Skeletal muscle cell (primary cell): ENCODE measurements around the gene UBE2O.
A peak's percentile ranks its signal among the peaks of the same experiment; 100 is the strongest.
"Not testable (repeated sequence)": the region's sequence is repeated elsewhere in the genome, so short reads cannot be mapped to it uniquely, and the experiment has no call there.

Experiments
- DNase-seq: peaks from one replicate; pipeline ENCODE4 v3.0.0-alpha.2; 2010; ENCODE audit warnings: low read depth
- H3K4me3 ChIP-seq: 2 replicates; pipeline ENCODE4 v1.5.1; 2011; ENCODE audit warnings: low read depth, mild to moderate bottlenecking, control low read depth, low read length, moderate library complexity

The UBE2O gene

DNA sequence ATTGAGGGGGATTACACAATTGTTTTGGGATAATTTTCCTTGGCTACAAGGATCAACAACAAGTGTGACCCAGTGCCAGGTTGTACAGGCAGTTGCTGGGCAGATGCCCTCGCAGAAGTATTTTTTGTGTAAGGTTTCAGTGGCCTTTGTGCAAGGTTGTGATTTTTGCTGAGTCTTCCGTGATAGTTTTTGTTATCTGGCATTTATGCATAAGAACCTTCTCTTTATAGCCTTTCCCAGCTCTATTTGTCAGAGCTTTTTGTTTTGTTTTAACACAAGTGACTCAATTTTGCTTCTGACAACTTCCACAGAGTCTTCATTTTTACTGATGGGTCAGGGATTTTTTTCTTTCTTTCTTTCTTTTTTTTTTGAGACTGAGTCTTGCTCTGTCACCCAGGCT lies 92.5 kb downstream of the UBE2O start:
- no peak for DNase-seq
- no peak overlapping the region for H3K4me3 ChIP-seq

DNA sequence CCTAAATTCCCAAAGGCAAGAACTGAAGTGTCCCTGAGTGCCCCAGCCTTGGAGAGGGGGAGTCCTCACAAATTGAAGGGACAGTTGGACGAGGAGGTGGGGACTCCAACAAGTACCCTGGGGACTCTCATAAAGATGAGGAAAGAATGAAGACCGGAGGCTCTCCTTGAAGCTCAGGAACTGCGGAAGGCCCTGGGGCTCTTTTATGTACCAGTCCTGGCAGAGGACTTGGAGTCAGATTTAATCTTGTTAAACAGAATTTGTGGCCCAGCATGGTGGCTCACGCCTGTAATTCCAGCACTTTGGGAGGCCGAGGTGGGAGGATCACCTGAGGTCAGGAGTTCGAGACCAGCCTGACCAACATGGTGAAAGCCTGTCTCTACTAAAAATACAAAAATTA lies 93.2 kb downstream of the UBE2O start:
- not testable (repeated sequence) for H3K4me3 ChIP-seq, DNase-seq

- no peak for DNase-seq
- H3K4me3 ChIP-seq, result no peak overlapping the region
Observed at GRCh38 chr17:76359375-76359774, 93.6 kb downstream of the UBE2O start.

GRCh38 chr17:76357597-76358158 lies 95.3 kb downstream of the UBE2O start:
- no peak for DNase-seq
- H3K4me3 ChIP-seq, result no peak overlapping the region

GRCh38 chr17:76356803-76357456 lies 96.0 kb downstream of the UBE2O start:
- H3K4me3 ChIP-seq, result no peak overlapping the region
- no peak for DNase-seq

- H3K4me3 ChIP-seq, result no peak overlapping the region
- DNase-seq, result no peak
Observed at GRCh38 chr17:76354747-76355310, 98.1 kb downstream of the UBE2O start.

DNA sequence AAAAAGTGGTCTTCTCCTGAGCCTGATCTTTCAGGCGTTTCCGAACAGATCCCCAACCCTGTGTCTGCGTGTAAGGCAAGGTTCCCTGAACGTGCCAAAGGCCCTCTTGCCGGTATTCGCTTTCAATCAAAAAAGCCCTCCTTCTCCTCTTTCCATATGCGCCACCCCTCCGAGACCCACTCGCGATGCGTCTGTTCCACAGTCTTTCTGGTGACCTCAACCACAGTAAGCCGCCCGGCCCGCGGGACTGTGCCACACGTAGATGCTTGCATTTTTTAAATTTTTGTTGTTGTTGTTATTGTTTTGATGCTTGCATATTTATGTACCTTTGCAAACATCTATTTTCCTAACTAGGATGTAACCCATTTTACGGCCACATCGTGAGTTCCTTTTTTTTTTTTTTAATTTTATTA lies 98.6 kb downstream of the UBE2O start:
- DNase-seq, result no peak
- H3K4me3 ChIP-seq, result peak overlapping the region; percentile 83

GRCh38 chr17:76353599-76354316 lies 99.2 kb downstream of the UBE2O start, which contains the start of gene PRPSAP1:
Gene PRPSAP1, minus strand, starts transcription at chr17:76353916. Its CDS starts 213 bp downstream, at chr17:76353703.
- H3K4me3 ChIP-seq, result peak within 1 kb of the TSS; percentile 83
- peak; percentile 70 for DNase-seq

DNA sequence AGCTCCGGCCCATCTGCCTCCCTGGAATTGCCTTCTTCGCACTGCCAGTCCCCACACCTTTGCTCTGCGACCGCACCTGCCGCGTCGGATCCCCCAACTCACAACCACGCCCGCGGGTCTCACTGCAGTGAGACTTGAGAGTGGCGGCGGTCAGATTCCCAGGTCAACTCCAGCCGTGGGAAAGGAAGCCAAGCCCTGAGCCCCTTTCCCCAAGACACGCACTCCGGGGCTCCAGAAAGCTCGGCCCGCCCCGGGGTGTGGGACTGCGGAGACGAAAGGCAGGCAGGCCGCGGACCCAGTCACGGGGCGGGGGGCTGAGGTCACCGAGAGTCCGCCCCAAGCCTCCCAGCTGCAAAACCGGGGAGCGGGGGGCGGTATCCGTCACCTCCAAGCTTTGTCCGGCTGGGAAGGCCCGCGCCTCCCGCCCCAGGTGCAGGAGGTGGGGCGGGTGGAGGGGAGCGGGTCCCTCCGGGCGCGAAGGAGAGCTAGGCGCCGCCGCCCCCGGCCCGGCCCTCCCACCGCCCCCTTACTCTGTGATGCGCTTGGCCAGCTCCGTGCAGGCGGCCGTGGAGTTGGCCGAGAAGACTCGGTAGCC lies 99.9 kb downstream of the UBE2O start:
- DNase-seq, result no peak
- peak overlapping the region; percentile 83 for H3K4me3 ChIP-seq

DNA sequence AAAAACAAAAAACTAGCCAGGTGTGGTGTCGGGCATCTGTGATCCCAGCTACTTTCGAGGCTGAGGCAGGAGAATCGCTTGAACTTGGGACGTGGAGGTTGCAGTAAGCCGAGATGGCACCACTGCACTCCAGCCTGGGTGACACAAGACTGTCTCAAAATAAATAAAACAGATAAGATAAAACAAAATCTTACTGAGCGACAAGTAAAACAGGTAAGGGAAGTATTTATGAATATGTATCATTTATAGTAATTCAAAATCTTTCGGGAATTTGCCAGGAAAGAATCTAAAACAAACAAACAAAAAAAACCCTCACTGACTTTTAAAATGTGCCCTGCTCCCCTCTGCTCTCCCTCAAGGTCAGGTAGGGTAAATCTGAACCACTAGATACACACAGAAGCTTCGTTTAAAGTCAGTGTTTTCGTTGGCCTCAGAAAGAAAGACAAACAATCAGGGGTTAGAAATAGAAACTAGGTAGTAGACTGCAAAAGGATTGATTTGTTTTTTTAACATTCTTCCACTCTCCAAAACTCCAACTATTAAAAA lies 101.4 kb downstream of the UBE2O start:
- no peak overlapping the region for H3K4me3 ChIP-seq
- no peak for DNase-seq

- DNase-seq, result no peak
- no peak overlapping the region for H3K4me3 ChIP-seq
Observed at GRCh38 chr17:76350463-76350862, 102.5 kb downstream of the UBE2O start.

- not testable (repeated sequence) for DNase-seq, H3K4me3 ChIP-seq
Observed at GRCh38 chr17:76346936-76347335, 106.0 kb downstream of the UBE2O start.

GRCh38 chr17:76345377-76345974 lies 107.5 kb downstream of the UBE2O start:
- DNase-seq, result peak; percentile 4
- no peak overlapping the region for H3K4me3 ChIP-seq

- no peak for DNase-seq
- H3K4me3 ChIP-seq, result no peak overlapping the region
Observed at GRCh38 chr17:76343106-76343505, 109.8 kb downstream of the UBE2O start.

DNA sequence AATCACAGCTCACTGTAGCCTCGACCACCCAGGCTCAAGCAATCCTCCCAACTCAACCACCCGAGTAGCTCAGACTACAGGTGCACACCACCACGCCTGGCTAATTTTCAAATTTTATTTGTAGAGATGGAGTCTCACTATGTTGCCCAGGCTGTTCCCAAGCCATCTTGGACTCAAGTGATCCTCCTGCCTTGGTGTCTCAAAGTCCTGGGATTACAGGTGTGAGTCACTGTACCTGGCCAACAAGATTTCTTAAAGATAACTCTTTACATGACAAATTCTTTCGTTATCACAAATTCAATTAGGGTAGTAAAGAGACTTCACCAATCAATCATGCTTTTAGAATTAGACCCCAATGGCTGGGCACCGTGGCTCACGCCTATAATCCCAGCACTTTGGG lies 111.7 kb downstream of the UBE2O start:
- H3K4me3 ChIP-seq, result no peak overlapping the region
- no peak for DNase-seq
